ENCODE measurements around the gene RGS6.

GRCh38 chr14:72017290-72017689, 85.1 kb downstream of the RGS6 start:
- TF ChIP-seq POLR2A (IDR thresholded peaks at IDR 0.05; ENCODE audit: low read depth, low read length), result no peak
- TF ChIP-seq POLR2AphosphoS5 (IDR thresholded peaks at IDR 0.05; ENCODE audit: low read depth, low read length), result no peak
